Stomach (tissue), 4 donors: ENCODE measurements around the gene FOXJ3.

Source experiments
- CTCF ChIP-seq, 7 experiments: fragments of 450-650 bp in 4 of 7; fragments of 200-600 bp in 3 of 7; sonication (generic) in 3 of 7; IDR thresholded peaks; one replicate each; pipeline ENCODE4 v1.5.1; 2016 to 2019; ENCODE audit warnings: antibody characterized with exemption in 7 of 7, control low read depth in 2 of 7, mild to moderate bottlenecking in 1 of 7
- POLR2A ChIP-seq, 4 donors: fragments of 450-650 bp; IDR thresholded peaks; one replicate each; pipeline ENCODE4 v1.6.1; 2016; ENCODE audit warnings: antibody characterized with exemption in 4 of 4, control low read depth in 2 of 4, mild to moderate bottlenecking in 1 of 4, moderate library complexity in 1 of 4

GRCh38 chr1:42164551-42165420 lies 170.2 kb downstream of the FOXJ3 start, which contains the start of gene GUCA2A:
- no peak for TF ChIP-seq POLR2A (IDR thresholded peaks at IDR 0.05)
- no peak for TF ChIP-seq CTCF (IDR thresholded peaks at IDR 0.05)
